Activated CD4-positive, alpha-beta T cell treated with anti-CD3 and anti-CD28 coated beads for 1 hour (primary cell): ENCODE measurements around the gene CEBPE.

ENCODE experiments used
- DNase-seq: peaks from one replicate; pipeline ENCODE4 v3.0.0-alpha.2; 2020

Gene CEBPE

DNA sequence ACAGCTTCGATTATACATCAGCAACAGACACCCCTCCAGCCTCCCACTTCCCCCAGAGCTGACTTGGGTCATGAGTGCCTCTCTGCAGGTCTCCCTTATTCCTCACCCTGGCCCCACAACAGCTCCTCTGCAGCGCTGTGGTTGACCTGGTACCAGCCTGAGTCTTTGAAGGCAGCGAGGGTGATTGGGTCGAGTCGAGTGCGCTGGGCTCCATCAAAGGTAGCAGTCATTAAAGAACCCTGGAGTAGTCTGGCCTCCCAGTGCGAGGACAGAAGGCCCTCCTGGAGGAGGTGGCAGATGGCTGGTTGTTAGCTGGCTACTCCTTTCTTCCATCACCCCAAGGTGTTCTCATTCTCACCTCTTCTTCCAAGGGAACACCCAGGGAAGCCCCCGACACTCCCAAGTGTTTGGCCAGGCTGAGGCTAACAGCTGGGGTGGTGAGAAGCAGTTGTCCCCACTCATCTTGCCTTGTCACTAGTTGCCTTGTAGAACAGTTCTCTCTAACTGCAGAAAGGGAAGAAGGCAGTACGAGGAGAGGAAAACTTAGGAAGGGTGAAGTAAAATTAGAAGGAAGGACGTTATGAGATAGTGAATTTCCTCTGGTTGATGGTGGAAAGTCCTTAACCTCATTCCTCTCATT is 16.9 kb downstream of the CEBPE start:
- no peak for DNase-seq

DNA sequence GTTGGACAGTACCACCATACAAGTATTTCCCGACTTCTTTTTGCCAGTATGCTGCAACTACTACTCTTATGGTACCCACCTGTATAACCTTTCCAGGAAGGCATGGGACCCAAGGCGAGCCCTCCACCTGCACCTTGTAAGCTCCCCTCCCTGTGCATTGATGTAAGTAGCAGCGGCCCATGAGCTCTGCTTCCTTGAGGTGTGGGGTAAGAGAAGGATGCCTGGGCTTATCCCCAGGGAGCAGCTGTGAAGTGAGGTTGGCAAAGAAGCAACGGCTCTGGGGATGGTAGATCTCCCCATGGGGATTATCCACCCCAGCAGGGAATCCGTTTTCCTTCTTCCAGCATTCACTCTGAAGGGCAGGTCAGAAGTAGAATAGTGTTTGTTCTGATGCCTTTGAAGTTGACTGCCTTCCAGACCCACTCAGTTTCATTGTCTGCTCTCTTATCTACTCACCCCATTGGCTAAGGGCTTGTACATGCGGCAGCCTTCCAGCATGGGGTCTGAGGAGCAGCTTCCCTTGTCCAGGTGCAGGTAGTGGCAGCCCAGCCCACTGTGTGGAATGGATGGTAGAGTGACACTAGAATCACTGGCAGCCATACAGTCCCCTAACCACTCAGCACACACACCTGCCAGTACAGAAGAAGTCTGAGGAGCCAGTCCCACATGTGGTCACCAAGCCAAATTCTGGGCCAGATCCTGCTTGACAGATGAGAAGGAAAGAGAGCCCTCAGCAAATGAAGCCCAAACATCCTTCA is 17.7 kb downstream of the CEBPE start:
- DNase-seq = no peak

DNA sequence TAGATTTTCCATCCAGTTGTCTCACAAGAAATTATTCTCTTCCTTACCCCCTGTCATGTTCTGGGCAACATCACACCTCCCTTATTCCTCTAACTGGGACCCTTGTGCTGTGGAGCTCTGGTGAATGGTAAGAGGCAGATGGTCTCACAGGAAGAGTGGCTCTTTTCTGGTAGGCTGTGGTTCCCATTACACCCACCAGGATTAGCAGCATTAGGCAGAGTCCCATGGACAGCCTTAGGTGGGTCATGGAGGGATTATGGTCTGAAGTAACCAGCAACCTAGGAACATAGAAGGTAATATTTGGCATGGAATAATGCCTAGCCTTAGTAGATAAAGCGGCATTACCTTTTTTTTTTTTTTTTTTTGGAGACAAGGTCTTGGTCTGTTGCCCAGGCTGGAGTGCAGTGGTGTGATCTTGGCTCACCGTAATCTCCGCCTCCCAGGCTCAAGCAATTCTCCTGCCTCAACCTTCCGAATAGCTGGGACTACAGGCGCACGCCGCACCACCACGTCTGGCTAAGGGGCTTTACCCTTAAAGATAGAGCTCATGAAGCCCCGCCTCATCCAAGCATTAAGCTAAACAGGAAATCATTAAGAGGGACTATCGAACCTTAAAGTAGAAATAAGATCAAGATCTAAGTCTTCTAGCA is 19.7 kb downstream of the CEBPE start:
- DNase-seq = no peak

DNA sequence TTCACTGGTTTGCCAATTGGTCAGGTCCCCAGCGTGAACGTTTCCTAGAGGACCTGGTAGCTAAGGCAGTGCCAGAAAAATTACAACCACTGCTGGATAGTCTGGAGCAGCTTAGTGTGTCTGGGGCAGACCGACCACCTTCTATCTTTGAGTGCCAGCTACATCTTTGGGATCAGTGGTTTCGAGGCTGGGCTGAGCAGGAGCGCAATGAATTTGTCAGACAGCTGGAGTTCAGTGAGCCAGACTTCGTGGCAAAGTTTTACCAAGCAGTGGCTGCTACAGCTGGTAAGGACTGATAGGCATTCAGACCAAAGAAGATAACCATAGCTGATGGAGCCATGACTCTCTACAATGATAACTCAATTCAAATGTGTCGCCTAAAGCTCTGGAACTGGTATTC is 21.3 kb downstream of the CEBPE start:
- DNase-seq = no peak

DNA sequence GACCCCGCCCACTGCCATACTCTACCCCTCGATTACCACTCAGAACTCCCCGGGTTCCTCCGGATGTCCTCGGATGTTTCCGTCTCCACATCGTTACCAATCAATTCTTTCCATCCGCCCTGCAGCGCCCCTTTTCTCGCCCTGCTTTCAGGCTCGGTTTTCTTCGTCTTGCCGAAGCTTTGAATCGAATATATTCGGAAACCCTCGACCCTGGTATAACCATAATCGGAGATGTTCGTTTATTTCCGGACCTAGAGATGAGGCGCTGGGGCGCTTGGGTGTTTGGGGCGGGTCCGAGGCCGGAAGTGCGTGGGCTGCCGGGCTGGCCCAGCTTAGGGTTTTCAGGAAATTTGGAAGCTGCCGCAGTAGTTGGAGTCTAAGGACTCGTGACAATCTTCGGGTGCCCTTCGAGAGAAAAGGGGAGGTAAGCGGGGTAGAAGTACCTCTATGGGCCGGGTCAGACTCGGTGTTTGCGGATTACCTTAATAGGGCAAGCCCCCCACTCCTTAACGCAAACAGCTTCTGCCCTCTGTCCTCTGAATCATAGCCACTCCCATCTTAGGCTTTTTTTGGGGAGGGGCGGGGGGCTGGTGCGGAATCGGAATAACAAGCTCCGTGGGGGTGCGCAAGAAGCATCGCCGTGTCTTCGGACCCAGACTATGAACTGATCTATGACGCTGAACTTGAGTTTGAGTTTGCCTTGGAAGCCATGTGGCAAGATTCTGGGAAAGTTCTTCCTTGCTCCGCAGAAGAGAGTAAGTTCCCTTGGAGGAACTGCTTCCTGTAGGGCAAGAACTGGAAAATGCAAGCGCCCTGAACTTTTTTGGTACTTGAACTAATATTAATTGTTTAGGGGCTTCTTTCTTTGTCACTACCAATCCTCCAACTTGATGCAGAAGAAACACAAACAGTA is 23.6 kb downstream of the CEBPE start, which contains the start of gene C14orf119:
TSS of gene C14orf119 (plus strand) at position 310 of the 913 bp plus-strand sequence. CDS start 2,154 bp downstream, outside the sequence.
- peak; percentile 98 for DNase-seq

DNA sequence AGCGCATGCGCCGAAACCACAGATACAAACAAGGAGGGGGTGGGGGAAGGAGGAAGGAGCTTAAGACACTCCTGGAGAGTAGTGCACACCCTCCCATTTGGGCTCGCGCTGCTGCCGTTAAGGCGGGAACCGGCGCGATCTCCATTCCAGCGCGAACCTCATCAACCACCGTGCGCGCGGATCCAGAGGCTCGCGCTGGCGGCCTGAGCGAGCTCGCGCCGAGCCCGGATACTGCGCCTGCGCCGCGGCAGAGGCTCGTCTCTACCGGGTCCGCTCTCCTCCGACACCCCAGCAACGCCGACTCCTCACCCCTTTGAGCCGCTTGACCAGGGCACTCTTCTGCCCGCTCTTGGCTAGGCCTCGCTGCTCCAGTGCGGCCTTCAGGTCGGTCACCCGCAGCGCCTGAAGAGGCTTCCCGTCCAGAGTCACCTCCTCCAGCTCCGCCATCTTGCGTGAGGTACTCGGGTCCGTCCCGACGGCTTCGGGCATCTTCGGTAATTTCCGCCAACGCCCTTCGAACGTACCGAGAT is 24.3 kb downstream of the CEBPE start, which contains the start of gene ACIN1:
TSS of gene ACIN1 (minus strand) at position 471 of the 530 bp plus-strand sequence. CDS start at position 447, 24 bp downstream.
- DNase-seq = peak; percentile 59

DNA sequence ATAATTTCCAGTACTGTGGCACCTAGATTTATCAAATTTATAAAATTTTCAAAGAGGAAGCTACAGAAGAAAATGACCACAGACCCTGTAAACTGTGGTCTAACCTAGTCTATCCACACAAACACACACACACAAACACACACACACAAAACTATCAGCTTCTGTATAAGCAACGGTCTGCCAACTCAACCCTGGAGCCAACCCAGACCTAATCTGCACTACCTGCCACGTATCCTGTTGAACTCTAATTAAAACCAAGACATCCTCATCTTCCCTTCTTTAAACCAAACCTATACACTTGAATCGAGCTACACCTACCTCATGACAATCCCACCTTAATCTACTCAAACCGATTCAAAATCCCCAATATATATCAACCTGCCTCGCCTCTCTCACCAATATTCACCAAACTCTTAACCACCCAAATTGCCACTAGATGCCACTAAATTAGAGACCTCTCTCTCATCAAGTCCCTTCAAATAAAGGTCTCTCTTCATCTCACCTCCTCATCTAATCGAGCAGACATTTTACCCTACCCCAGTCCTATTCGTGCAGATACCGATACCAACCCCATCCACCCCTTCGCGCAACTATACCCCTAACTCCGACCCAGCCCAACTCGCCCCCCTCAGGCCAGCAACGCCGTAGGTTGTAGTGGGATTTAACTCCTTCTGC is 24.9 kb downstream of the CEBPE start:
- no peak for DNase-seq

DNA sequence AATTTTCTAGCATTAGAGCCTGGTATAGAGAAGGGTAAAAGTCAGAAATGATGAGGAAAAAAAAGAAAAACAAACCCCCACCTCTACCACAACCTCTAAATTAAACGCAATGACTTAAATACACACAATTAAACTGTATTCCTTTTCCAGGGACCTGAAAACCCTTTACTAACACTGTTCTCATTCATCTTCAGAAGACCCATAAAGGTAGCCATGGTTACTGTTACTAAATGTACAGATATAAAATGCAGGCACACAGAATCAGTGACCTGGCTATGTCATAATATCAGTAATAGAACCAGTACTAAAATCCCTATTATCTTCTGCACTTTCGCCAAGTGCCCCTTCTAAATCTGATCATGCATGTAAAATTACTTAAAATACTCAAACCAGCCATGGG is 25.5 kb downstream of the CEBPE start:
- DNase-seq = no peak

DNA sequence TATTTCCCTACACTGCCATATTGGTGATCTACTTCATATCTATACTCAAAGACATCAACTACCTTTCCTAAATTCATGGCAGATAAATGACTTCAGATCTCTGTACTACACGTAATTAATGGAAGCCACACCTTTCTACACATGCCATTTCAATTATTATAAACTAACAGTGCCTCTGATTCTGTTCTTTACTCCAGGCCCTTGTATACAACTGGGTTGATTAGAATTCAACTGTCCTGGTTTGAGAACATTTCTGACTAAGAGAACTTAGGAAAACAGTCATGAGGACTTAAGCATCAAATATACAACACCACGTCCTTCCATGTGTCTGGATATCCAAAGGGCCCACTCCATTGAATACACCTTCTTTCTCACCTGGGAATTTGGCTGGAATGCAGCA is 26.0 kb downstream of the CEBPE start:
- no peak for DNase-seq

DNA sequence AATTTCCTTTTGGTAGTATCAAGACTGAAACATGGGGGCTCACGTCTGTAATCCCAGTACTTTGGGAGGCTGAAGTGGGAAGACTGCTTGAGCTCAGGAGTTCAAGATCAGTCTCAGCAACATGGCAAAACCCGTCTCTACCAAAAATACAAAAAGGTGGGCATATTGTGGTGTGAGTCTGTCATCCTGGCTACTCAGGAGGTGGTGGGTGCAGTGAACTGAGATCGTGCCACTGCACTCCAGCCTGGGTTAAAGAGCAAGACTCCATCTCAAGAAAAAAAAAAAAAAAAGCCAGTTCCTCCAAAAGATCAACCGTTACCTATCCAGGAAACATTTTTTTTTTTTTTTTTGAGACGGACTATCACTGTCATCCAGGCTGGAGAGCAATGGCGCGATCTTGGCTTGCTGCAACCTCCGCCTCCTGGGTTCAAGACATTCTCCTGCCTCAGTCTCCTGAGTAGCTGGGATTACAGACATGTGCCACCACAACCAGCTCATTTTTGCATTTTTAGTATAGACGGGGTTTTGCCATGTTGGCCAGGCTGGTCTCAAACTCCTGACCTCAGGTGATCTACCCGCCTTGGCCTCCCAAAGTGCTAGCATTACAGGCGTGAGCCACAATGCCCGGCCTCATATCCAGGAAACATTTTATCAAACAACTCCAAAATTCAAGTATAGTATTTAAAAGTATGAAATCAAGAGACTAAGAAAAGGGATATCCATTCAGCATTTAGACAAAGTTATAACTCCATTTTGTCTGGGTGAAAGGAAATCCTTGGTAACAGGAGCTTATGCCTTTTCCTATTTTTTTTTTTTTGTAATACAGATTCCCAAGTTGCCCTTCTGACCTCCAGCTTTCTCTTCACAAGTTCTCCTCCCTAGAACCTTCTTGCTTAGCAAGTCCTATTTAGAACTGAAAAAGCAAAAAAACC is 27.5 kb downstream of the CEBPE start:
- no peak for DNase-seq

DNA sequence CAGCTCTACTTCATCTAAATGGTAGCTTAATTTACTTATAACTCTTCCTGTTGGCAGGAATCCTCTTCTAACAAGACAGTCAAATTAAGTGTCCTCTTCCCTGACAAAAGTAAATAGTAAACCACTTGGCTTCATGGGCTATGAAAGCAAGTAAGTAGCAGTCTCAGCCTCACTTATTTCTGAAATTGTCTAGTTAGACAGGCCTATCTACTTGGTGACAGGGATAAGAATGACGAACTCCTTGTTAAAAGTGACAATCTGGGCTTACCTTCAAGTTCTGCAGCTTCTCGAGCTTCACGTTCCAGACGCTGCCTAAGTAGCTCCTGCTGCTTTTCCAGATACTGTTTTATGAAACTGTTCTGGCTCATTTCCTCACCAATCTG is 28.8 kb downstream of the CEBPE start:
- no peak for DNase-seq

DNA sequence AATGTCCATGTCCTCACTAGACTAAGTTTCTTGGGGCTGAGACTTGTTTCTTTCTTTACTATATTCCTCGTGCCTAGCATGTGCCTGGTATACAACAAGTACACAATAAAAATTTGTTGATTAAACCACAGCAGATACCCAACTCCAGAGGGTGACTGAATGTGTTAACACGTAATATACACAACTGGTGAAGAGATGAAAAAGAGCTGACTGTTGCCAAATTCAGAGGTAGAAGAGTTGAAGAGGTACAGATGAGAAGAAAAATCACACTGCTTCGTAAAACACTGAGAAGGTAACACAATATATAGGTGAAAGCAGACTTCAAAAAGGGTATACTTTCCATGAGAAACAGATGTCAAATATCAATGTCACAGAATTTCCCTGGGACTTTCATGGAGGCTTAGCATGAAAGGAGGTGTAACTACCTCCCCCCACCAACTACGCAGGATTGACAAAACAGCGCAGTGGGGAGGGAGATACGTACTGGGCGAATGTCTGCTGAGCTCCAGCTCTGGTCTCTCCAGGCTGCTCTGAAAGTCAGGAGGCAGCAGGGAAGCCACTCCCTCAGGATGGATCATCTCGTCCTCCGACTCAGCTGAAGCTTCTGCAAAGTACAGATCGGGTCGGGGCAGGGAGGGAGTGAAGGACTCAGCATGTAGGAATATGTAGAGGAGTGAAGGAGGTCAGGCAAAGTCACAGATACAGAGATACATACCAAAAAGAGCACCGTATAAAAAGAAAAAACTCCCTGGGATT is 29.4 kb downstream of the CEBPE start:
- no peak for DNase-seq

DNA sequence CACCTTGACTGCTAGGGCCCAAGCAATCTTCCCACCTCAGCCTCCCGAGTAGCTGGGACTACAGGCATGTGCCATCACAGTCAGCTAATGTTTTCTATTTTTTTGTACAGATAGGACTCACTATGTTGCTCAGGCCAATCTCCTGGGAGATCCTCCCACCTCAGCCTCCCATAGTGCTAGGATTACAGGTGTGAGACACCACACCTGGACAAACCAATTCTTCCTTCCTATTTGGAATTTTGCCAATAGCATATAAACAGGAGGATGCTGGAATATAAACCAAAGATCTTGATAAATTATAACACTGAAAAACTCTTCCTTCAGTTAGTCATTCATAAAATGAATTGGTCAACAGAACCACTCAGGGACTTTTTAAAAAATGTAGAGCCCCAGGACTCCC is 32.5 kb downstream of the CEBPE start:
- DNase-seq = no peak

DNA sequence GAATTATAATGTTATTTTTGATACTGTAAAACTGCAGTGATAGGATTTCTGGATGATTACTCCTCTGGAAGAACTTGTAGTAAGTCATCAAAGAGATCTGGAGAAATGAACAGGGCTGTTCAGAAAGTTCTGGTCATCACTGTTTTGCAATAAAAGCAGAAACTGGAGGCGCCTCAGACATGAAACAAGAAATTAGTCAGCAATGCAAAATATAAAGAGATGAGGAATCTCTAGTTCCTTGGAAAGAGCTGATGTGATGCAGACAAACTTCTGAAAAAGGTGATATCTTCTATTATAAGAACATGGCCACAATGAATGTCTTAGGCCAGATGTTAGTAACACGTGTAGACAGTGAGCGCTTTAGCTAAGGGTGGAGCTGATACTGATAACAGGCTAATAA is 33.6 kb downstream of the CEBPE start:
- no peak for DNase-seq

DNA sequence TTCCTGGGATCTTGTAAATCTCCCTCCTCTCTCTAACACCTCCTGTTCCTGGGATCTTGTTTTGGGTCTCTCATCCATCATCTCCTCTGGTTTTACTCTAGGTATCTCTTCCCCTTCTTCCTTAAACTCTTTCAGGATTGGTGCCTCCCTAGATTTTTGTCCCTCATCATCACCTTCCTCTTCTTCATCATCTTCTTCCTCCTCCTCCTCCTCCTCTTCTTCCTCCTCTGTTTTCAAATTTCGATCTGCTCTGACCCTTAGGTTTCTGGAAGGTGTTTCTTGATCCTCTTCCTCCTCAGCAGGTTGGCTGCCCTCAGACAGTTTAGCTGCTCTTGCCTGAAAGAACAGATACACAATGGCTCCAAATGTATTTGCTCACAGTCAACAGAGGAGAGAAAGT is 38.6 kb downstream of the CEBPE start:
- DNase-seq = no peak

DNA sequence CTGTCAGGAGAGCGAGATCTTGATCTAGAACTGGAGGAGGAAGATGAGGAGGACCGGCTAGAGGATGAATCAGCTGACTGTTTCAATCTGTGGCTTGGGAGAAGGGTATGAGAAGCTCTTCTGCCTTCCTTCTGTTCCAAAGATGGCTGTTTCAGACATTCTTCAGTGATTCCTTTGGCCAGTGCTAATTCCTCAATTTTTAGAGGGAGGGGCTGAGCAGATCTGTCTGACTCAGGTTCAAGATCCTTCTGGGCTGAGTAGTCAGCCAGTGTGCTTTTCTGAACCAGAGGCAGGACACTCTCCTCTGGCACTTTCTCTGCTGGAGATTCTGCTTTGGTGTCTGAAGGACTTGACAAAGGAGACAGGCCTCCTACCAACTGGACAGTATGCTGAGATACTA is 39.3 kb downstream of the CEBPE start:
- no peak for DNase-seq

DNA sequence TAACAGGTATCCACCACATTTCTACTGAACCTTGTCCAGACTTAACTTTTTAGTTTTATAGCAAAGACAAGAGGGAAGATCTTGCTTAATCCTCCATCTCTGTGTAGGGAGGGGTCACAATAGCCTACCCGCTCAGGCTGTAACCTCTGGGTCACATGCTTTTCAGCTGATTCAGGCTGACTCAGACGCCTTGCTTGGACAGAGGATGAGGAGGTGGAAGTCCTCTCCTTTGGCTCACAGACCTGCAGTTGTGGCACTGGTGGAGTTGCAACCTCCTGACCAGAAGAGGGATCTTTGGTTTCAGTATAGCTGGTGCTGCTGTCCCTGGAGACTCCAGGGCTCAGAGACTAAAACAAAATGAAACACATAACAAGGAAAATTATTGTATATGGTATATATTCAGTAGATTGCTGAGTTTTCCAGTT is 40.4 kb downstream of the CEBPE start:
- no peak for DNase-seq

DNA sequence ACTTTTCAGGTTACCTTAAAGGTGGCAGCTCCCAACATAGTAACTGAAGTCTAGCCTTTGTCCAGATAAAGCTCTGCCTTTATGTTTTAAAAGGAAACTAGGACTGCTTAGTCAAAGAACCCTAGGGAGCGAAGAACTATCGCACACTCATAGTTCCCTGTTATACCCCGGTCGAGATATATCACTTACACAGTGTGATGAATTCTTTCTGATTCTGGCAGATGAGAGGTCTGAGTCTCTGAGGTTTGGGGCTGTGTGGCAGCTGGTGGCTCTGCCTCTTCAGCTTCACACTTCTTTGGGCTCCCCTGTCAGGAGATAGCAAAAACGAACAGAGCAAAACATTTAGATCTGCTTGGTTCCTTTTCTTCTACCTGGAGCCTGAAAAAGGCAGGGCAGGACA is 41.1 kb downstream of the CEBPE start:
- no peak for DNase-seq

DNA sequence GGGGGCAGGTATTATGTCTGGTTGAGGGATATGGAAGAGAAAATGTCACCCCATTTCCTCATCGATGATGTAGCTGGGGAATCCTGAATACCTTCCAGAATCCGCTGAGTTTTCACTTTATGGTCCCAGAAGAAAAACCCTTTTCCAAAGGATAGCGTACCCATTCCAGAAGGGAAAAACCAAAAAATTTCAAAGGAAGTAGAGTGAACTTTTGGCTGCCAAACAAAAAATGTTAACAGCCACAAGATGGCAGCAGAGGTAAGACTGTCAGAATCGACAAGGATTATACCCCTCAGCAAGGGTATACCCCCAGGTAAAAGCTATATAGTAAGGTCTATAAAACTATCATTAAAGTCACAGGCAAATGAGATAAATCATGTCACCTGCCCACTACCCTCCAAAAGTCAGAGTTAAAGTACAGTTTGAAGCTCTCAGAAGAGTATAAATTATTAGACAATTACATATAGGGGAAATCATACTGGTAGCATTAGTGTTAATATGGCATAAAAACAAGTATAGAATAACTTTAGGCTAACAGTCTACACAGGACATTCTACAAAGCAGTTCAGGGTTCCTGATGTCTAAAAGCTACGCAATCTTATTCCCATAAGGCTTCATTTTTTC is 42.2 kb downstream of the CEBPE start:
- DNase-seq = no peak

DNA sequence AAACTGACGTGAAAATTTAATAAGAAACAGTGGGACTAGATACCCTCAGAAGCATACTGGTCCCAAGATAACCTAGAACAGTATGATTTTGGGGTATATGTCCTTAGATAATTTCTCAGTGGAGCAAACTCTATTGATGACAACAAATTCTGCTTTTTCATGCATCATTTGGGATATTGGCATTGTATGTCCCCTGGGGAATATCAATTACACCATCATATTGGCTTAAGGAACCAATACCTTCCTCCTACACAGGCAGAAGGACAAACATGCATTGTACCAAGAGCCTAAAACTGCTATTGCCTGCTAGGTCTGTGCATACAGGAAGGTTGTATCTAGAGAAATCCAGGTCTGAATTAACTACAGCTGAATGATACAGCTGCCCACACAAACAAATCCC is 44.1 kb downstream of the CEBPE start:
- DNase-seq = no peak
